ENCODE measurements around the gene NAGS.
"Not testable (repeated sequence)": the region's sequence is repeated elsewhere in the genome, so short reads cannot be mapped to it uniquely, and the experiment has no call there.

Gene NAGS

GRCh38 chr17:44007346-44008204 lies 3.2 kb downstream of the NAGS start:
- DNase-seq: no peak

- no peak for DNase-seq
Measured at GRCh38 chr17:44008205-44008909, 3.9 kb downstream of the NAGS start.

GRCh38 chr17:44010966-44011647 lies 6.7 kb downstream of the NAGS start:
- DNase-seq: no peak

- no peak for DNase-seq
Measured at GRCh38 chr17:44011876-44012275, 7.5 kb downstream of the NAGS start.

- DNase-seq: no peak
Measured at GRCh38 chr17:44012391-44012790, 8.0 kb downstream of the NAGS start.

- DNase-seq: no peak
Measured at GRCh38 chr17:44012874-44013273, 8.5 kb downstream of the NAGS start.

GRCh38 chr17:44014133-44014436 lies 9.7 kb downstream of the NAGS start:
- no peak for DNase-seq

- DNase-seq: peak; percentile 94 to 96
Measured at GRCh38 chr17:44014437-44015172, 10.2 kb downstream of the NAGS start, which contains the start of gene TMEM101. Gene TMEM101, minus strand, starts transcription at chr17:44014963. Its CDS starts 11 bp downstream, at chr17:44014952.

- DNase-seq: not testable (repeated sequence)
Measured at GRCh38 chr17:44021227-44021626, 16.8 kb downstream of the NAGS start.

GRCh38 chr17:44022246-44022645 lies 17.8 kb downstream of the NAGS start:
- DNase-seq: no peak

- DNase-seq: no peak
Measured at GRCh38 chr17:44023545-44024270, 19.3 kb downstream of the NAGS start.

GRCh38 chr17:44024271-44024663 lies 19.8 kb downstream of the NAGS start:
- peak; percentile 95 to 96 for DNase-seq

- no peak for DNase-seq
Measured at GRCh38 chr17:44024853-44025252, 20.4 kb downstream of the NAGS start.

- no peak for DNase-seq
Measured at GRCh38 chr17:44029736-44030135, 25.3 kb downstream of the NAGS start.

- DNase-seq: no peak
Measured at GRCh38 chr17:44030482-44030881, 26.1 kb downstream of the NAGS start.

GRCh38 chr17:44033861-44034408 lies 29.5 kb downstream of the NAGS start:
- DNase-seq: no peak

- DNase-seq: not testable (repeated sequence)
Measured at GRCh38 chr17:44034688-44035087, 30.3 kb downstream of the NAGS start.

- no peak for DNase-seq
Measured at GRCh38 chr17:44037471-44037870, 33.0 kb downstream of the NAGS start.

GRCh38 chr17:44038604-44039011 lies 34.2 kb downstream of the NAGS start:
- peak; percentile 94 to 96 for DNase-seq

GRCh38 chr17:44039829-44040635 lies 35.6 kb downstream of the NAGS start:
- DNase-seq: no peak

- DNase-seq: no peak
Measured at GRCh38 chr17:44043272-44043696, 38.9 kb downstream of the NAGS start.
